IMR-90 (cell line): ENCODE measurements around the gene TMEM114. TPM values are rescaled to one million over a fixed set of nuclear protein-coding genes. Genes with fewer than 3 reads are reported as not detected.

Source experiments
- ATAC-seq: fragments of 200-7000 bp; cut with Tn5 transposase; 2 replicates; pipeline ENCODE4 v1.9.1; 2020; ENCODE audit warnings: low read depth, mild to moderate bottlenecking, moderate library complexity
- BruUV-seq: library from RNA; stranded (reverse); fragments of 400-500 nt; replicated peaks from 2 replicates; lab custom pipeline; 2021; lab: Mats Ljungman, UMichigan
- CTCF ChIA-PET: fragments of 300-600 bp; formaldehyde crosslinking; extraction: SDS; loops from one replicate; lab custom pipeline; 2021; ENCODE audit warnings: antibody characterized with exemption; lab: Yijun Ruan, JAX
- POLR2A ChIA-PET: fragments of 300-600 bp; sonication (Branson Sonifier 250); formaldehyde crosslinking; loops from one replicate; lab custom pipeline; 2022; ENCODE audit warnings: antibody characterized with exemption; ENCODE audit not compliant: unreplicated experiment; lab: Charles Lee
- DNase-seq: peaks from one replicate; pipeline ENCODE4 v3.0.0; 2013
- H2AFZ ChIP-seq: replicated peaks from 2 replicates; pipeline ENCODE3; 2013; ENCODE audit warnings: low read length, mild to moderate bottlenecking; ENCODE audit not compliant: poor library complexity
- H2AK5ac ChIP-seq: 2 replicates; pipeline ENCODE4 v1.6.1; 2013; ENCODE audit warnings: low read depth, low read length, inconsistent platforms
- H2AK9ac ChIP-seq: replicated peaks from 2 replicates; pipeline ENCODE3; 2013; ENCODE audit warnings: mild to moderate bottlenecking, low read depth, low read length, moderate library complexity; ENCODE audit not compliant: poor library complexity
- H2BK120ac ChIP-seq: 2 replicates; pipeline ENCODE4 v1.6.1; 2013; ENCODE audit warnings: low read depth, low read length, inconsistent platforms
- H2BK15ac ChIP-seq: 3 replicates; pipeline ENCODE4 v1.6.1; 2013; ENCODE audit warnings: low read depth, low read length, inconsistent platforms
- H2BK20ac ChIP-seq: 2 replicates; pipeline ENCODE4 v1.6.1; 2013; ENCODE audit warnings: low read depth, mild to moderate bottlenecking, inconsistent platforms, low read length, moderate library complexity
- H2BK5ac ChIP-seq: 2 replicates; pipeline ENCODE4 v1.6.1; 2013; ENCODE audit warnings: mild to moderate bottlenecking, low read depth, low read length, inconsistent platforms; ENCODE audit not compliant: poor library complexity, severe bottlenecking
- H3K14ac ChIP-seq: replicated peaks from 2 replicates; pipeline ENCODE4 v1.6.1; 2013; ENCODE audit warnings: low read depth, low read length, inconsistent platforms
- H3K18ac ChIP-seq: 2 replicates; pipeline ENCODE4 v1.6.1; 2013; ENCODE audit warnings: low read depth, low read length, control low read depth
- H3K23ac ChIP-seq: 2 replicates; pipeline ENCODE4 v1.6.1; 2013; ENCODE audit warnings: low read depth, low read length, inconsistent platforms
- H3K27ac ChIP-seq: 2 replicates; pipeline ENCODE4 v1.5.1; 2013; ENCODE audit warnings: mild to moderate bottlenecking, control low read depth, low read length; ENCODE audit not compliant: insufficient read depth
- H3K27me3 ChIP-seq: 2 replicates; pipeline ENCODE4 v1.6.1; 2013; ENCODE audit warnings: low read length; ENCODE audit not compliant: control insufficient read depth, insufficient read depth
- H3K36me3 ChIP-seq: 2 replicates; pipeline ENCODE4 v1.6.1; 2013; ENCODE audit warnings: low read length, mixed read lengths; ENCODE audit not compliant: control insufficient read depth, insufficient read depth
- H3K4ac ChIP-seq: 2 replicates; pipeline ENCODE4 v1.6.1; 2013; ENCODE audit warnings: low read depth, low read length, inconsistent platforms
- H3K4me1 ChIP-seq: 2 replicates; pipeline ENCODE4 v1.6.1; 2013; ENCODE audit warnings: low read length, mixed read lengths; ENCODE audit not compliant: control insufficient read depth, insufficient read depth
- H3K4me2 ChIP-seq: 2 replicates; pipeline ENCODE4 v1.6.1; 2013; ENCODE audit warnings: low read depth, mild to moderate bottlenecking, control low read depth, low read length, moderate library complexity
- H3K4me3 ChIP-seq: 2 replicates; pipeline ENCODE4 v1.5.1; 2013; ENCODE audit warnings: low read depth, mild to moderate bottlenecking, control low read depth, low read length, moderate library complexity; ENCODE audit not compliant: insufficient read depth
- H3K56ac ChIP-seq: 2 replicates; pipeline ENCODE4 v1.6.1; 2013; ENCODE audit warnings: low read length, inconsistent platforms; ENCODE audit not compliant: insufficient read depth; ENCODE audit errors: extremely low read depth
- H3K79me1 ChIP-seq, 2 experiments: 2 replicates each; pipeline ENCODE4 v1.6.1; 2013; ENCODE audit warnings: low read length in 2 of 2, inconsistent platforms in 1 of 2, low read depth in 1 of 2
- H3K9ac ChIP-seq: 2 replicates; pipeline ENCODE4 v1.6.1; 2013; ENCODE audit warnings: low read depth, low read length, control low read depth
- H3K9me1 ChIP-seq: 2 replicates; pipeline ENCODE4 v1.6.1; 2013; ENCODE audit warnings: low read length, inconsistent platforms; ENCODE audit not compliant: insufficient read depth
- H3K9me3 ChIP-seq: 2 replicates; pipeline ENCODE4 v1.6.1; 2013; ENCODE audit warnings: low read length; ENCODE audit not compliant: control insufficient read depth, insufficient read depth
- H4K20me1 ChIP-seq: 2 replicates; pipeline ENCODE4 v1.6.1; 2013; ENCODE audit warnings: low read length, inconsistent platforms; ENCODE audit not compliant: insufficient read depth
- H4K5ac ChIP-seq: 2 replicates; pipeline ENCODE4 v1.6.1; 2013; ENCODE audit warnings: mild to moderate bottlenecking, low read depth, low read length, control low read depth
- H4K8ac ChIP-seq, 2 experiments: 2 replicates each; pipeline ENCODE4 v1.6.1; 2013; ENCODE audit warnings: low read depth in 2 of 2, low read length in 2 of 2, control low read depth in 1 of 2, inconsistent platforms in 1 of 2
- H4K91ac ChIP-seq: 2 replicates; pipeline ENCODE4 v1.6.1; 2013; ENCODE audit warnings: low read depth, low read length, inconsistent platforms; ENCODE audit not compliant: insufficient read depth
- BHLHE40 ChIP-seq: fragments of 150-350 bp; IDR thresholded peaks from 2 replicates; pipeline ENCODE4 v1.6.1; 2016; ENCODE audit warnings: mild to moderate bottlenecking, low read depth, low read length
- CTCF ChIP-seq: conservative IDR thresholded peaks from 2 replicates; pipeline ENCODE4 v1.5.1; 2012; ENCODE audit warnings: mild to moderate bottlenecking, low read depth, low read length, improper control_type of control experiment
- MAZ ChIP-seq: IDR thresholded peaks from 2 replicates; pipeline ENCODE4 v1.6.1; 2012; ENCODE audit warnings: low read depth, mild to moderate bottlenecking, low read length, improper control_type of control experiment, moderate library complexity, borderline replicate concordance
- POLR2A ChIP-seq: IDR thresholded peaks from 2 replicates; pipeline ENCODE4 v1.6.1; 2012; ENCODE audit warnings: mild to moderate bottlenecking, low read depth, low read length
- dilution Hi-C: fragments of 300-500 bp; cut with HindIII; formaldehyde crosslinking; loops from one replicate; pipeline ENCODE4 v1.14.3; 2018; ENCODE audit warnings: low sequenced_read_pairs; ENCODE audit not compliant: unreplicated experiment
- in situ Hi-C: fragments of 300-500 bp; cut with MboI; formaldehyde crosslinking; loops from 3 replicates; pipeline ENCODE4 v1.14.3; 2019; ENCODE audit warnings: low sequenced_read_pairs, inconsistent platforms, mixed read lengths
- intact Hi-C: fragments of 100-400 bp; cut with micrococcal nuclease; formaldehyde crosslinking; loops from 2 replicates; pipeline ENCODE4 v1.10.0; 2022
- polyA plus RNA-seq, 3 experiments: library from polyadenylated mRNA; depleted of rRNA; stranded (reverse); fragments of >200 nt; gene quantifications; 2 replicates each; pipeline ENCODE4 v1.2.3, GENCODE V29; 2012; ENCODE audit warnings: low replicate concordance in 1 of 3
- total RNA-seq: library from RNA; depleted of rRNA; stranded (reverse); fragments of >200 nt; gene quantifications from 2 replicates; pipeline ENCODE4 v1.2.3, GENCODE V29; 2012
- TF ChIP-seq, protein P1 (sequence below): fragments of 150-350 bp; IDR thresholded peaks from 2 replicates; pipeline ENCODE4 v1.6.1; 2017; ENCODE audit warnings: mild to moderate bottlenecking, antibody characterized with exemption, low read length, low read depth

The TMEM114 gene
- total and polyA plus RNA-seq, 2 of the 4 experiments (the other 2 are of a cell fraction): not detected

DNA sequence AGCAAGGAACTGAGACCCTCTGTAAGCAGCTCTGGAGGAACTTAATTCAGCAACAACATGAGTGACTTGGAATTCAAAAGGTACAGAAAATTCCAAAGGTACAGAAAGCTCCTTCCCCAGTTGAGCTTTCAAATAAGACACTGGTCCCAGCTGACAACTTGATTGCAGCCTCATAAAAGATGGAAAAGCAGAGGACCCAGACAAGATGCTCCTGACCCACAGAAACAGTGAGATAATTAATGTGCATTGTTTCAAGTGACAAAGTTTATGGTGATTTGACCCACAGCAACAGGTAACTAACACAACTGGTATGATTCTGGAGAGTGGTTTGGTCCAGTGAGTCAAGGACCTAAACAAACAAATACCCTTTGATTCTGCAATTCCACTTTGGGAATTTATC lies 15.2 kb upstream of the TMEM114 start:
- no TSS peak for BruUV-seq
- no peak overlapping the region for H2BK20ac ChIP-seq
- no peaks in the 10 kb centered on the region for H3K4me1 ChIP-seq
- DNase-seq (no peak), ATAC-seq (no peak)
- H3K14ac ChIP-seq: no peak overlapping the region
- dilution Hi-C loops (no loop called here), in situ Hi-C loops (no loop called here), intact Hi-C loops (no loop called here)
- no peaks in the 10 kb centered on the region for H4K20me1 ChIP-seq
- no peak overlapping the region for H3K4me3 ChIP-seq
- H4K8ac ChIP-seq: no peak overlapping the region
- CTCF ChIA-PET: no interaction called here
- POLR2A ChIA-PET: no interaction called here
- H3K36me3 ChIP-seq: no peaks in the 10 kb centered on the region
- H2BK5ac ChIP-seq: no peak overlapping the region
- H3K18ac ChIP-seq: no peak overlapping the region
- no peaks in the 10 kb centered on the region for H3K9me1 ChIP-seq
- H3K4me2 ChIP-seq: no peak overlapping the region
- no peak overlapping the region for H2AFZ ChIP-seq
- H3K56ac ChIP-seq: no peak overlapping the region
- H2BK15ac ChIP-seq: no peak overlapping the region
- no peak overlapping the region for H3K23ac ChIP-seq
- no peaks in the 10 kb centered on the region for H3K9me3 ChIP-seq
- H2AK5ac ChIP-seq: no peak overlapping the region
- H3K9ac ChIP-seq: no peak overlapping the region
- no peak overlapping the region for H4K91ac ChIP-seq
- no peak overlapping the region for H4K5ac ChIP-seq
- no peak overlapping the region for H2BK120ac ChIP-seq
- H3K27ac ChIP-seq: no peak overlapping the region
- H3K79me1 ChIP-seq: no peaks in the 10 kb centered on the region
- peaks cover 1% of the 10 kb centered on the region for H3K27me3 ChIP-seq
- TF ChIP-seq, protein P1, sequence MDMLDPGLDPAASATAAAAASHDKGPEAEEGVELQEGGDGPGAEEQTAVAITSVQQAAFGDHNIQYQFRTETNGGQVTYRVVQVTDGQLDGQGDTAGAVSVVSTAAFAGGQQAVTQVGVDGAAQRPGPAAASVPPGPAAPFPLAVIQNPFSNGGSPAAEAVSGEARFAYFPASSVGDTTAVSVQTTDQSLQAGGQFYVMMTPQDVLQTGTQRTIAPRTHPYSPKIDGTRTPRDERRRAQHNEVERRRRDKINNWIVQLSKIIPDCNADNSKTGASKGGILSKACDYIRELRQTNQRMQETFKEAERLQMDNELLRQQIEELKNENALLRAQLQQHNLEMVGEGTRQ: no peak
- TF ChIP-seq BHLHE40 (no peak), MAZ (no peak), POLR2A (no peak), CTCF (no peak)
- no peak overlapping the region for H3K4ac ChIP-seq
- no peak overlapping the region for H2AK9ac ChIP-seq
